OCI-LY3 (cell line): ENCODE measurements around the gene TNS1.

ENCODE experiments used
- H2AFZ ChIP-seq: fragments of 200-600, 300-600 bp; shearing (Covaris generic); 2 replicates; pipeline ENCODE4 v1.6.0; 2014; ENCODE audit warnings: antibody characterized with exemption, low read depth, low read length
- H3K27ac ChIP-seq: fragments of 200-600, 300-600 bp; sonication (generic); 2 replicates; pipeline ENCODE4 v1.5.1; 2014; ENCODE audit warnings: mild to moderate bottlenecking, low read length, moderate library complexity, mixed read lengths
- H3K27me3 ChIP-seq: fragments of 200-600, 300-600 bp; sonication (generic); 2 replicates; pipeline ENCODE4 v1.6.1; 2014; ENCODE audit warnings: low read depth, low read length, mixed read lengths
- H3K36me3 ChIP-seq: fragments of 200-600, 300-600 bp; sonication (generic); replicated peaks from 2 replicates; pipeline ENCODE3; 2014; ENCODE audit warnings: low read depth, low read length, mixed read lengths
- H3K4me1 ChIP-seq: fragments of 300-600, 200-600 bp; sonication (generic); 2 replicates; pipeline ENCODE4 v1.6.1; 2014; ENCODE audit warnings: low read length, mixed read lengths
- H3K4me2 ChIP-seq: fragments of 200-600, 300-600 bp; sonication (generic); 2 replicates; pipeline ENCODE4 v1.6.1; 2014; ENCODE audit warnings: low read length, mixed read lengths
- H3K4me3 ChIP-seq: fragments of 300-600, 200-600 bp; sonication (generic); 2 replicates; pipeline ENCODE4 v1.5.1; 2014; ENCODE audit warnings: antibody characterized with exemption, mild to moderate bottlenecking, low read length, moderate library complexity
- H3K79me2 ChIP-seq: fragments of 300-600, 200-600 bp; shearing (Covaris generic); 2 replicates; pipeline ENCODE4 v1.6.1; 2014; ENCODE audit warnings: mild to moderate bottlenecking, low read length, mixed read lengths
- H3K9ac ChIP-seq: fragments of 300-600, 200-600 bp; shearing (Covaris generic); 2 replicates; pipeline ENCODE4 v1.6.0; 2014; ENCODE audit warnings: mild to moderate bottlenecking, low read length, moderate library complexity
- H3K9me3 ChIP-seq: fragments of 200-600, 300-600 bp; shearing (Covaris generic); 2 replicates; pipeline ENCODE4 v1.6.1; 2014; ENCODE audit warnings: low read length, mixed read lengths; ENCODE audit not compliant: insufficient read depth
- H4K20me1 ChIP-seq: fragments of 200-600, 300-600 bp; sonication (generic); 2 replicates; pipeline ENCODE4 v1.6.1; 2016; ENCODE audit warnings: low read length, mixed read lengths; ENCODE audit not compliant: insufficient read depth
- EZH2phosphoT487 ChIP-seq: fragments of 200-600 bp; shearing (Covaris generic); IDR thresholded peaks from 2 replicates; pipeline ENCODE4 v1.6.1; 2018; ENCODE audit warnings: antibody characterized with exemption, mixed run types, low read depth
- TF ChIP-seq, protein P1 (sequence below): fragments of 200-600, 300-600 bp; sonication (generic); IDR thresholded peaks from 2 replicates; pipeline ENCODE4 v1.5.1; 2014; ENCODE audit warnings: antibody characterized with exemption, low read length, low read depth

TNS1 gene

DNA sequence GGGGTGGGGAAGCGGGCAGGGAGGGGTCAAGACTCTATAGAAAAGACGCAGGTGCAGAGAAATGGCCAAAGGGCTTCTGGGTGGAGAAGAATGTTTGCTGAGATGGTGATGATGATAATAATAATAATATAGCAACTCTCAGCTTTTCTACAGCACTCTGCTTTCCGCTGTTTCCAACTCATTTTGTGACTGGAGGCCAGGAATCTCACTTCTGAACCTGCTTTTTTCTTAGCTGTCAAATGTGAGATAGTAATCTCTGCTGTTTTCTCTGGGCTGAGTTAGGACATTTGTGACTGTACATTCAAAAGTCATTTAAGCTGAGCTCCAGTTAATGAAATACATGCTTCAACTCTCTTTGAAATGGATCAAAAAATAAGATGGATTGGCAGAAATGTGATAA lies 58.4 kb downstream of the TNS1 start:
- H3K9me3 ChIP-seq, result no peaks in the 10 kb centered on the region
- H3K27me3 ChIP-seq, result peaks cover 7% of the 10 kb centered on the region; the same call in 1 of the 2 replicates
- peaks cover 37% of the 10 kb centered on the region for H3K4me1 ChIP-seq
- TF ChIP-seq, protein P1, sequence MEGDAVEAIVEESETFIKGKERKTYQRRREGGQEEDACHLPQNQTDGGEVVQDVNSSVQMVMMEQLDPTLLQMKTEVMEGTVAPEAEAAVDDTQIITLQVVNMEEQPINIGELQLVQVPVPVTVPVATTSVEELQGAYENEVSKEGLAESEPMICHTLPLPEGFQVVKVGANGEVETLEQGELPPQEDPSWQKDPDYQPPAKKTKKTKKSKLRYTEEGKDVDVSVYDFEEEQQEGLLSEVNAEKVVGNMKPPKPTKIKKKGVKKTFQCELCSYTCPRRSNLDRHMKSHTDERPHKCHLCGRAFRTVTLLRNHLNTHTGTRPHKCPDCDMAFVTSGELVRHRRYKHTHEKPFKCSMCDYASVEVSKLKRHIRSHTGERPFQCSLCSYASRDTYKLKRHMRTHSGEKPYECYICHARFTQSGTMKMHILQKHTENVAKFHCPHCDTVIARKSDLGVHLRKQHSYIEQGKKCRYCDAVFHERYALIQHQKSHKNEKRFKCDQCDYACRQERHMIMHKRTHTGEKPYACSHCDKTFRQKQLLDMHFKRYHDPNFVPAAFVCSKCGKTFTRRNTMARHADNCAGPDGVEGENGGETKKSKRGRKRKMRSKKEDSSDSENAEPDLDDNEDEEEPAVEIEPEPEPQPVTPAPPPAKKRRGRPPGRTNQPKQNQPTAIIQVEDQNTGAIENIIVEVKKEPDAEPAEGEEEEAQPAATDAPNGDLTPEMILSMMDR, result no peak
- no peak for TF ChIP-seq EZH2phosphoT487
- no peaks in the 10 kb centered on the region; the same call in 1 of the 2 replicates for H3K79me2 ChIP-seq
- H3K27ac ChIP-seq, result no peak overlapping the region
- no peak overlapping the region for H3K9ac ChIP-seq
- no peaks in the 10 kb centered on the region for H4K20me1 ChIP-seq
- H3K36me3 ChIP-seq, result no peaks in the 10 kb centered on the region
- H3K4me2 ChIP-seq, result peak overlapping the region; percentile 90
- H3K4me3 ChIP-seq, result peak overlapping the region; percentile 91
- no peak overlapping the region for H2AFZ ChIP-seq

DNA sequence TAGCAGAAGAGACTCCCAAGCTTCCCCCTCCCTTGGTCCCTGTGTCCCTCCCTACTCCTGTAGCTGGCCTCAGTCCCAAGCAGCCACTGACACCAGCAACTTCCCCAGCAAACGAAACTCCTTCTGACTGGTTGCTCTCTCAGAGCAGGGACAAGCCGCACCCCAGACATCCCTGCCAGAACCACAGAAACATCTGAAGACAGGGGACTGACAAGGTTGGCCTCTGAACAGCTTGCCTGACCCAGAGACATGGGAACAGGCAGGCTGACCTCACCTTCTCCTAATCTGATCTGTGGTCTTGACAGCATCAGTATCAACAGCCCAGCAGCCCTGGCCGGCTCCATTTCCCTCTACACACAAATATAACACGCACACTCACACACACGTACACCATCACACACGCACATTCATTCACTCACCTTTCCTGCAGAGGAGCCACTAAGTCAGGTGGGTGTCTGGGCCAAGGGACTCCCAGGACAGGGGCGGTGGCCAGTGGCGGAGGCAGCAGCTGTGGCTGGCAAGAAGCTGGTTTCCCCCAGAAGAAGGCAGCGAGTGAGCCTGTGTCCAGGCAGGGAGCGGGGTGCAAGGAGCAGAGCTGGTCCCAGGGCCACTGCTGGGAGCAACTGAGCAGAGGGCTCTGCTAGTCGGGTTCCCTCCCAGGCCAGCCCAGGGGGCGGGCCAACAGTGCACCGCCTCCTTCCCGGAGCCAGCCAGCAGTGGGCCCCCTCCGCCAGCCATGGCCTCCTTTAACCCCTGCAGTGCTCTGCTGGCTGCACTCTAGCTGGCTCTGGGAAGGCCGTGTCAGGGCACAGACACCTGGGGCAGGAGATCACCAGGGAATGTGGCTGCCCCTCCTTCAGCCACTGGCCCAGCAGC lies 59.1 kb downstream of the TNS1 start:
- Histone ChIP-seq H4K20me1 (no peaks in the 10 kb centered on the region), H3K79me2 (no peaks in the 10 kb centered on the region; the same call in 1 of the 2 replicates), H3K4me1 (peaks cover 37% of the 10 kb centered on the region), H2AFZ (no peak overlapping the region), H3K9ac (peak overlapping the region; percentile 70), H3K4me3 (peak overlapping the region; percentile 91), H3K4me2 (peak overlapping the region; percentile 90), H3K36me3 (no peaks in the 10 kb centered on the region), H3K27ac (peak overlapping the region; percentile 64), H3K9me3 (no peaks in the 10 kb centered on the region), H3K27me3 (peaks cover 7% of the 10 kb centered on the region; the same call in 1 of the 2 replicates)
- TF ChIP-seq EZH2phosphoT487, result no peak
- TF ChIP-seq, protein P1, result no peak

DNA sequence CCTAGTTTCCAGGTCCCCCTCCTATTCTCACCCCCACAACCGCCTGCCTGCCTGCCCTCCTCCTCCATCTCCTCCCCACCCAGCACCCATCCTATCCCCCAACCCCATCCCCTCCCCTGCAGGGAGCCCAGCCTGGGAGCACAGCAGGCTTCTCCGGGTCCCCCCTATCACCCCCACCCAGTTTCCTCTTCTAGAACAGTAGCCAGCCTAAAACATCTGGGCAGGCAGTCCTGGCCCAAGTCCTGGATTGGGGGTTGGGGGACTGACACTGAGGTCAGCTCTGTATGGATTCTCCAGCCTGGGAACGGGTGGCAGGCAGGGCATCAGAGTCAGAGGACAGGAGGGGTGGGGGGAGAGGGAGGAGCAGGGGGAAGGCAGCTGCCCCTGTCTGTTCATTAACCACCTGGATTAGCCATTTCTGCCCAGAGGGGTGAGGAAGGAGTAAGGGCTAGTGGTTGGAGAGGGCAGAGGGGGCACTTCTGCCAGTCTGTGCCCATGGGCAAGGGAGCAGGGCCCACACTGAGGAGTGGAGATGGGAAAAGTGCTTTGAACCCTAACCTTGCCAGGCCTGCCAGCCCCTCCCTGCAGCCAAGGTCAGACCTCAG lies 60.0 kb downstream of the TNS1 start:
- Histone ChIP-seq H3K36me3 (no peaks in the 10 kb centered on the region), H2AFZ (no peak overlapping the region), H3K9ac (peak overlapping the region; percentile 70), H3K4me2 (peak overlapping the region; percentile 90), H3K27ac (peak overlapping the region; percentile 64), H3K27me3 (peaks cover 7% of the 10 kb centered on the region; the same call in 1 of the 2 replicates), H3K4me1 (peaks cover 37% of the 10 kb centered on the region), H3K79me2 (no peaks in the 10 kb centered on the region; the same call in 1 of the 2 replicates), H4K20me1 (no peaks in the 10 kb centered on the region), H3K9me3 (no peaks in the 10 kb centered on the region), H3K4me3 (peak overlapping the region; percentile 91)
- TF ChIP-seq EZH2phosphoT487, result no peak
- TF ChIP-seq, protein P1, result no peak
